ENCODE data around the gene PIBF1. TPM values are rescaled to one million over a fixed set of nuclear protein-coding genes. Genes with fewer than 3 reads are reported as not detected.

The PIBF1 gene
- total RNA-seq, 4 donors from 2014 or later = 8.2 to 30.8 (median 14.3) TPM

DNA sequence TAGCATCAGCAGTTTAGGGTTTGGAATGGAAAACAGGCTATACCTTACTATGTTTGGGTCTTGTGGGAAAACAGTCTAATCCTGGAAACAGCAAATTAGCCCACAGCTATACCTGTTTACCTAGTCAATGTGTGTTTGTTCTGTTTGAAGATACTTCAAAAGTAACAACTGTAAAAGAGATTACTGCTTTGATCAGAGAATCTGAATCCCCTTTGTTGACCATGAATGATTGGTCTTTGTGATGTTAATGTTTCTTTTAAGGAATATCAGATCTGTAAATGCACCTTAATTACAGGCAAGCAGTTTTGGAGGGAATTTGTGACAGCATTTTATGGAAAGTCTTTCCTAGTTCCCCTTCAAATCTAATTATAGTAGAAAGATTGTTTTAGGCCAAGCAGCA, 256.1 kb downstream of the PIBF1 start:
- no peaks in the 10 kb centered on the region for H3K9me3 ChIP-seq
- DNase-seq = no peak
- intact Hi-C loops (cut with DNase I; ENCODE audit: low total_unique reads) = no loop called here
- H3K27ac ChIP-seq = no peak overlapping the region
- H3K4me1 ChIP-seq = peaks cover 4 to 16% (median 8%) of the 10 kb centered on the region in 4 donors
- in situ Hi-C loops (cut with MboI; ENCODE audit: low pct_ligation_motif_present in 1 of 4, low pct_unique_long_range_greater_than_20kb in 1 of 4, low sequenced_read_pairs in 3 of 4) = no loop called here
- no peaks in the 10 kb centered on the region for H3K27me3 ChIP-seq
- H3K36me3 ChIP-seq = no peaks in the 10 kb centered on the region
- no peak overlapping the region for H3K4me3 ChIP-seq
- TF ChIP-seq POLR2A (IDR thresholded peaks at IDR 0.05) (no peak), EP300 (IDR thresholded peaks at IDR 0.05; ENCODE audit: low read depth) (no peak), POLR2AphosphoS5 (IDR thresholded peaks at IDR 0.05) (no peak)
- TF ChIP-seq, protein P1, sequence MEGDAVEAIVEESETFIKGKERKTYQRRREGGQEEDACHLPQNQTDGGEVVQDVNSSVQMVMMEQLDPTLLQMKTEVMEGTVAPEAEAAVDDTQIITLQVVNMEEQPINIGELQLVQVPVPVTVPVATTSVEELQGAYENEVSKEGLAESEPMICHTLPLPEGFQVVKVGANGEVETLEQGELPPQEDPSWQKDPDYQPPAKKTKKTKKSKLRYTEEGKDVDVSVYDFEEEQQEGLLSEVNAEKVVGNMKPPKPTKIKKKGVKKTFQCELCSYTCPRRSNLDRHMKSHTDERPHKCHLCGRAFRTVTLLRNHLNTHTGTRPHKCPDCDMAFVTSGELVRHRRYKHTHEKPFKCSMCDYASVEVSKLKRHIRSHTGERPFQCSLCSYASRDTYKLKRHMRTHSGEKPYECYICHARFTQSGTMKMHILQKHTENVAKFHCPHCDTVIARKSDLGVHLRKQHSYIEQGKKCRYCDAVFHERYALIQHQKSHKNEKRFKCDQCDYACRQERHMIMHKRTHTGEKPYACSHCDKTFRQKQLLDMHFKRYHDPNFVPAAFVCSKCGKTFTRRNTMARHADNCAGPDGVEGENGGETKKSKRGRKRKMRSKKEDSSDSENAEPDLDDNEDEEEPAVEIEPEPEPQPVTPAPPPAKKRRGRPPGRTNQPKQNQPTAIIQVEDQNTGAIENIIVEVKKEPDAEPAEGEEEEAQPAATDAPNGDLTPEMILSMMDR (IDR thresholded peaks at IDR 0.05) = no peak

DNA sequence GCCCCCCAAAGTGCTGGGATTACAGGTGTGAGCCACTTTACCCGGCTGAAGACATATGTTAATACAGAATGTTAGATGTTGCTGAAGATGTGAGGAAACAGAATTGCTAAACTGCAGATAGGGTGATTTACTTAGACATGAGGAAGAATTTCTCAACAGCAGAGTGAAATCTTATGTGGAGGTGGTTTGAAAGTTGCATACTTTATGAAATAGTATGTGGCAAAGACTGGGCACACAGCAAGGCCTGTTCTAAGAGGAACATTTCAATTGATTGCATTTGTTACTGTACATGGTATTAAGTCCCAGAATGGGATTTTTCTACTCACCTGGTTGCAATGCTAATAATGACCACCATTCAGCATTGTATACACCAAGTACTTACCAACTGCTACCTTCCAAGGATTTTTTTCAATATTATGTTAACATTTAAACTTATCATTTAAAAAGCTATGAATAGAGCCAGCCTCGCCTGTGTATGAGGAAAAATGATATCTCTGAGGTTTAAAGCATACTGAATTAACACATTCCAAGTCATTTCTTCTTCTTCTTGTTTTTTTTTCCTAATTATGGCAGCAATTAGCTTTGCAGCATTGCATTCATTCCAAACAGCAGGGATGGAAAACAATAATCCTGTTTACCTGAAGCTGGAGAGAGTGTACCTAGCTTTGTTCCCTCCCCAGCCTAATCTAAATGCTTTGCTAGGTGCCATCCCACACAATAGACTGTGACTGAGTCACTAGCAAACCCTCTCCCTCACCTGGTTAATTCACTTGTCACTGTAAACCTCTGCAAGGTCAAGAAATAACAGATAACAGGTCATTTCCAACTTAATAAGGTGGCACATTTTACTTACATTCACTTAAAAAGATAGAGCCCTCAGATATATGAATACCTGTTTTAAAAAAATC, 257.5 kb downstream of the PIBF1 start:
- Histone ChIP-seq H3K27me3 (no peaks in the 10 kb centered on the region), H3K4me3 (no peak overlapping the region), H3K4me1 (peaks cover 5 to 24% (median 10%) of the 10 kb centered on the region in 4 donors), H3K9me3 (no peaks in the 10 kb centered on the region), H3K27ac (peak overlapping the region; percentile 44 to 79 (median 60)), H3K36me3 (no peaks in the 10 kb centered on the region)
- 67 to 86% methylated on average over 1 to 2 of the region's 2 CpGs for WGBS, 2 donors (ENCODE audit: low coverage in 1 of 2)
- intact Hi-C loops (cut with DNase I; ENCODE audit: low total_unique reads) = no loop called here
- TF ChIP-seq POLR2AphosphoS5 (IDR thresholded peaks at IDR 0.05) (no peak), EP300 (IDR thresholded peaks at IDR 0.05; ENCODE audit: low read depth) (no peak), POLR2A (IDR thresholded peaks at IDR 0.05) (no peak)
- TF ChIP-seq, protein P1 (IDR thresholded peaks at IDR 0.05) = no peak
- DNase-seq = no peak
- in situ Hi-C loops (cut with MboI; ENCODE audit: low pct_ligation_motif_present in 1 of 4, low pct_unique_long_range_greater_than_20kb in 1 of 4, low sequenced_read_pairs in 3 of 4) = no loop called here

DNA sequence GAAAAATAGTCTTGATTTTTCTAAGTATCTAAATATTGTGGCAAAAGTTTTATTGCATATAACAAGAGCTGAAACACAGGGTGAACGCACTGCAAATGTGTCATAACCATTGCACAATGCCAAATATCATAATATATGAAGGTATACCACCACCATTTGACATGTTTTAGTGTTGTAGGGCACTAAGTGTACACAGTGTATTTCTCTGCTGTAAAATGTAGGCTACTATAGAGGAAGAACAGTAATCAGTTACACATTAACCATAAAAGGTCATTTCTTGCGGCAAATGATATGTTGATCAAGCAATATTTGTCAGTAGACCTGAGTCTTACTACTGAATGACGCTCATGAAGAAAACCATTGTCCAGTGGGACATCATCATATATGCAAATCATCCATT, 258.6 kb downstream of the PIBF1 start:
- intact Hi-C loops (cut with DNase I; ENCODE audit: low total_unique reads) = no loop called here
- in situ Hi-C loops (cut with MboI; ENCODE audit: low pct_ligation_motif_present in 1 of 4, low pct_unique_long_range_greater_than_20kb in 1 of 4, low sequenced_read_pairs in 3 of 4) = no loop called here
- WGBS, 2 donors (ENCODE audit: low coverage in 1 of 2) = 43 to 47% methylated on average over 3 of the region's 3 CpGs
- H3K4me1 ChIP-seq = peaks cover 5 to 27% (median 13%) of the 10 kb centered on the region in 4 donors
- TF ChIP-seq POLR2AphosphoS5 (IDR thresholded peaks at IDR 0.05) = peak in 2 of 3 donors; percentile 38 to 56
- TF ChIP-seq, protein P1 (IDR thresholded peaks at IDR 0.05) = no peak
- H3K27ac ChIP-seq = peak overlapping the region; percentile 71 to 80 (median 79)
- H3K9me3 ChIP-seq = no peaks in the 10 kb centered on the region
- H3K36me3 ChIP-seq = no peaks in the 10 kb centered on the region
- no peak overlapping the region for H3K4me3 ChIP-seq
- no peak for DNase-seq
- no peaks in the 10 kb centered on the region for H3K27me3 ChIP-seq

DNA sequence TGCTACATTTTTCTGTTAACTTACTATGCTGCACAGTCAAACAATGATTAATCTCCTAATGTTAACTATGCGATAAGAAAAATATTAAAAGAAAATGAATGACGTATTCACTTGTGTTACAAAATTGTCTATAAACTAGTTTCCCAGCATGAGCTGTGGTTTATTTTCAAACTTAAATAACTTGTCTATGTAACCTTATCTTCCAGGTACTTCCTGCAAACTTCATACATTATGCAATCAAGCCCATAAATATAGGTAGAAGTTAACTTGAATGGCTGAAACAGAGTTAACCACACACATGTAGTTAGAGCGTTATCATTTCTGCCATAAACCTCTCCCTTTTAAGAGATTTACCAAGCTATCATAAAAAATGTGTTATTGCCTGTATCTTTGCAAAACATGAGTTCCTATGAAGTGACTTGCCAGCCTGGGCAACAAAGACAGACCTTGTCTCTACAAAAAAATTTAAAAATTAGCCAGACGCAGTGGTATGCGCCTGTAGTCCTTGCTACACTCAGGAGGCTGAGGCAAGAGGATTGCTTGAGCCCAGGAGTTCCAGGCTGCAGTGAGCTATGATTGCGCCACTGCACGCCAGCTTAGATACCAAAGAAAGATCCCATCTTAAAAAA, 259.1 kb downstream of the PIBF1 start:
- TF ChIP-seq EP300 (IDR thresholded peaks at IDR 0.05; ENCODE audit: low read depth) (peak; percentile 40), POLR2AphosphoS5 (IDR thresholded peaks at IDR 0.05) (peak in 2 of 3 donors; percentile 45 to 57)
- TF ChIP-seq, protein P1 (IDR thresholded peaks at IDR 0.05) = no peak
- 40 to 59% methylated on average over 3 to 7 of the region's 7 CpGs for WGBS, 2 donors (ENCODE audit: low coverage in 1 of 2)
- intact Hi-C loops (cut with DNase I; ENCODE audit: low total_unique reads) (no loop called here), in situ Hi-C loops (cut with MboI; ENCODE audit: low pct_ligation_motif_present in 1 of 4, low pct_unique_long_range_greater_than_20kb in 1 of 4, low sequenced_read_pairs in 3 of 4) (no loop called here)
- no peaks in the 10 kb centered on the region for H3K27me3 ChIP-seq
- peak; percentile 63 for DNase-seq
- H3K4me3 ChIP-seq = no peak overlapping the region
- H3K36me3 ChIP-seq = no peaks in the 10 kb centered on the region
- peaks cover 5 to 27% (median 13%) of the 10 kb centered on the region in 4 donors for H3K4me1 ChIP-seq
- peak overlapping the region; percentile 67 to 80 (median 79) for H3K27ac ChIP-seq
- H3K9me3 ChIP-seq = no peaks in the 10 kb centered on the region

Measured in transverse colon (tissue), 4 donors.